HG02678 (cell line): Measurements from ENCODE around the gene CEP112.
"Not testable (repeated sequence)": the region's sequence is repeated elsewhere in the genome, so short reads cannot be mapped to it uniquely, and the experiment has no call there.

Source experiments
- ATAC-seq: cut with Tn5 transposase; IDR thresholded peaks from one replicate; pipeline ENCODE4 v1.9.1; 2021; ENCODE audit warnings: mild to moderate bottlenecking, moderate library complexity; ENCODE audit not compliant: unreplicated experiment

Gene CEP112

GRCh38 chr17:66085221-66085620 is 106.7 kb downstream of the CEP112 start:
- ATAC-seq, result no peak

GRCh38 chr17:66080670-66081069 is 111.3 kb downstream of the CEP112 start:
- ATAC-seq, result not testable (repeated sequence)

- ATAC-seq, result no peak
These were observed 115.3 kb downstream of the CEP112 start for GRCh38 chr17:66076546-66077190.

DNA sequence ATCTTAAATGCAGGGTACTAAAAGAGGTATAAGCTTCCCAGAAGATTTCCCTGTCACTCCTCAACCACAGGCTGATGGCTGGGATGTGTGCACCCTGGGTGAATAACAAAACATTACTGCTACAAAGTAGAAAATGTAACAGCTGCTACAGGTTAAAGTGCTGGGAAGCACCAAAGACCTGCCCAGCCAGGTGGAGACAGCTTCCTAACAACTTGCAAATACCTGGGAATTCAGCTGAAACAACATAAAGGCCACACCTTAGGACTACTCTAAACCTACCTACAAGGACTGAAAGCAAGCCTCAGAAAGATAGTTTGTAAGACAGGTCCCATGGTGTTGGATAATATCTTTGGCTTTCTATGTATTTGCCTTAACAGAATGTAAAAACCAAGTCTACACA is 118.5 kb downstream of the CEP112 start:
- no peak for ATAC-seq

DNA sequence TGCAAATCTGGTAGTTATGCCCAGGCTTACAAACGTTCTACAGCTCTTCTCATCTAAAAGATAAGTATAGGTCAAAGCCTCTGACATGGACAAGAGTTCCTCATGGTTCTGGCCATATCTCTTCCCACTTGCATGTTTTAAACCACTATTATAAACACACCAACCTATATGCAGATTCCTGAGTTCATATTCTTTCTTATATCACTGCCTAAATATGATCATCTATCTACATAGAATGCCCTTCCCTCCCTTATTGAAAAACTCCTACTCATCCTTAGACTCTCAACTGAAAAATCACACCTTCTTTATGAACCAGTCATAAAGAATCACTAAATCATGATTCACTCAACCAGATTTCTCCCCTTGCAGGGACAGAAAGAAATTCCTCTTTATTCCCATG is 128.2 kb downstream of the CEP112 start:
- ATAC-seq, result no peak

- ATAC-seq, result no peak
These were observed 135.8 kb downstream of the CEP112 start for GRCh38 chr17:66056148-66056547.

GRCh38 chr17:66054242-66054641 is 137.7 kb downstream of the CEP112 start:
- ATAC-seq, result no peak

- ATAC-seq, result no peak
These were observed 147.8 kb downstream of the CEP112 start for GRCh38 chr17:66044083-66044482.

- ATAC-seq, result no peak
These were observed 148.5 kb downstream of the CEP112 start for GRCh38 chr17:66043419-66043818.

GRCh38 chr17:66040402-66040801 is 151.5 kb downstream of the CEP112 start:
- ATAC-seq, result no peak

DNA sequence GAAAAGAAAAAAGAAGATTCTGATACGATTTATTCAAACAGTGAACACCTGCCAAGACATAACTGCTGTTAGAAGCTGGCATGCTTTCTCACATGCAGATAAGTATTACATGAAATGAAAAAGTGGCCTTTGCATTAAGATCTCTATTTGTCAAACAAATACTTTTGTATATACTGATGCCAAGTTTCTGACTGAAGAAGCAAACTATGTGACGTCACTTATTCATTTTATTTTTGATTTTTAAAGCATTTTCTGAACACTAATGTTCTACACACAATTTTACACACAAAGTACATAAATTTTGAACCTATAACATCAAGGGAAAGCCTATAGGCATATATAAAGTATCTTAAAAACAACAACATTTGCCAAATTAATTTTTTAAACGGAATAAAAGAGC is 153.8 kb downstream of the CEP112 start:
- no peak for ATAC-seq

- no peak for ATAC-seq
These were observed 154.7 kb downstream of the CEP112 start for GRCh38 chr17:66037221-66037620.

GRCh38 chr17:66032082-66032712 is 159.7 kb downstream of the CEP112 start:
- no peak for ATAC-seq

DNA sequence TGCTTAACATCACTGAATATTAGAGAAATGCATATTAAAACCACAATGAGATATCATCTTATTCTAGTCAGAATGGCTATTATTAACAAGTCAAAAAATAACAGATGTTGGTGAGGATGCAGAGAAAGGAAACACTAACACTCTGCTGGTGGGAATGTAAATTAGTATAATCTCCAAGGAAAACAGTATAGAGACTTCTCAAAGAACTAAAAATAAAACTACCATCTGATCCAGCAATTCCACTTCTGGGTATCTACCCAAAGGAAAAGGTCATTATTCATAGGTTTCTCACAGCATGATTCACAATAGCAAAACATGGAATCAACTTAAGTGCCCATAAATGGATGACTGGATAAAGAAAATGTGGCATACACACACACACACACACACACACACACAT is 166.4 kb downstream of the CEP112 start:
- ATAC-seq, result no peak

DNA sequence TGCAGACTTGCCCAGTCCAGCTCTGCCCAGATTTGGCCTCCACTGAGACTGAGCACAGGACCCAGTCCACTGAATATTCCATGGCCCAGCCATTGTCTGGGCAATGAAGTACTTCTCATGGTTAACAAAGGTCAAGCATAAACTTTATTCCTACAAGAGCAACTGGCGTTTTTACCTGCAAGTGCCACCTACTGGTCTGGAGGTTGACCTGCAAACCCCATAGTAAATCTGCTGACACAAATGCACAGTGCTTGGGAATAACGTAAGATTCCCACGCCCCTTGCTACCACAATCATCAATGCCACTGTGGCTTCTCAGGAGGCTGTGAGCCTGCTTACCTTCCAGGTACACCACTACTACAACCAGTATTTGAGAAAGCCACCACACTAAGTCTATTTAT is 170.2 kb downstream of the CEP112 start:
- no peak for ATAC-seq

GRCh38 chr17:66018786-66019185 is 173.1 kb downstream of the CEP112 start:
- ATAC-seq, result no peak

DNA sequence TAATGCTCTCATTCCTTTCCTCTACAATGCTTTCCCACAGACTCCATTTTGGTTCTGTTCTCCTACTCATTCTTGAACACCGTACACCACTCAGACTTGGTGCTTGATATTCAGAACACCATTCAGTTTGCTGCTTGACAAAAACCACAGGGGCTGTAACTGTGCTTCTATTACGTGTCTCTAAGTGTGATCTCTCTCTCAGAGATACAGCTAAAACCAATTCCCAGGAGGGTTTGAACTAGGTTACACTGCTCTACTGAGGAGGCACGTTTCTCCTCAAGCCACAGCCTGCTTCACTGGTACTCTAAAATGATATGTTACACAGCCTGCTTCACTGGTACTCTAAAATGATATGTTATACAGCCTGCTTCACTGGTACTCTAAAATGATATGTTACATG is 175.7 kb downstream of the CEP112 start:
- ATAC-seq, result no peak

DNA sequence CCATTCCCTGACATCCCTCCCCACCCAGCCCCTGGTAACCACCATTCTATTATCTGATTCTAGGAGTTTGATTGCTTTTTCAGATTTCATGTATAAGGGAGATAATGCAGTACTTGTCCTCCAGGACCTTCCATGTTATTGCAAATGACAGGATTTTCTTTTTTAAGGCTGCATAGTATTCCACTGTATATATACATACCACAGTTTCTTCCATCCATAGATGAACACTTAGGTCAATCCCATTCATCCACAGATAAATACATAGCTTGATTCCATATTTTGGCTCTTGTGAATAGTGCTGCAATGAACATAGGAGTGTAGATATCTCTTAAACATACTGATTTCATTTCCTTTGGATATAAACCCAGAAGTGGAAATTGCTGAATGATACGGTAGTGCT is 183.3 kb downstream of the CEP112 start:
- no peak for ATAC-seq

DNA sequence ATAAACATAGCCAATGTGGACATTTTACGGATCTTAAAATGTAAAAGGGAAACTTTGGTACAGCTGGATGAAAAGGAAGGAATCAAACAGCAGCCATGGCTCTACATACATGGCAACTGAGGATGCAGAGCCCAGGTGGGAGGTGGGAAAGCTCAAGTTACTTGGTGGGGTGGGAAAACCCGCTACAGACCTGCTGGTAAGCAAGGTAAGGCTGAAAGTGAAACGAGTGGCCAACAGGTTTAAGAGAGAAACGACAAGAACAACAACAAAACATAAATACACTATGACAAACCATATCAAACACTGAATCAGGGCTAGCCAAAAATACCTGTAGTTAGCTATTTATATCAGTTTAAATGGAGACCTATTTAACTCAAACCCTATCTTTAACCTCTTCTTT is 185.3 kb downstream of the CEP112 start:
- no peak for ATAC-seq

DNA sequence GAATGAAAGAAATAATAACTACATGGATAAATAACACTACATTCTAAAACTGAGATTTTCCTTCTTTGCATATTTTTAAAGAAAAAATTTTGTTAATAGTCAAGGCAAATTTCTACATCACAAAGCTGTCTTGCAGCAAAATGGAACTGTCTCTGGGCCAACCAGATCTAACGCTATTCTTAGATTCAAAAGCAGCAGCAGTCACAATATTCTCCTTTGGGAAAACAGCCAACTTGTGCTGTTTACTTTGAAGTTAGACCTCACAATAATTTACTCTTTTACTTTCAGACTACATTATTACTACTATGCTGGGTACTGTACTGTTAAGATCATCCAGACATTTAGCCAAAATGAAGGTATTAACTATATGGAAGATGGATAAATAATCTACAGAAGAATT is 189.1 kb downstream of the CEP112 start:
- ATAC-seq, result no peak

DNA sequence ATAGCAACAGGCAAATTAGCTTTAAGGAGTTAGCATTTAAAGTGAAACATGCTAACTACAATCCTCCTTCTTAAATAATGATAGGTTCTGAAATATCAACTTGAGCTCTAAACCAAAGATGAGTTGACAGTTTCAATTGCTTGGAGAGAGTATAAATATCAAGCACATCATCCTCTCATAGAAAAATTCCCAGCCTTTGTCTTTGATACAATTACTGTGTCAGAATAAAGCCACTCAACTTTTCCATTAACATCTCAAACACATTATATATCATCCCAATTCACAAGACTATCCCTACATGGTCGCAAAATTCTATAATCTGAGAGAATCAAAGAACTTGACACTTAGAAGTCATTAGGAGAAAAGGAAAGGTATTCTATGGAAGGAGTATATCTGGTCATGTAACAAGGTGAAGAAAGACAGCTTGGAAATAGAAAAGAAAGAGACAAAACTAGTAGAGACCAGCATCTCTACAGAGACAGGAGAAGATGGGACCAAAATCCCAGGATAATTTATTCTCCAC is 189.8 kb downstream of the CEP112 start:
- ATAC-seq, result no peak

DNA sequence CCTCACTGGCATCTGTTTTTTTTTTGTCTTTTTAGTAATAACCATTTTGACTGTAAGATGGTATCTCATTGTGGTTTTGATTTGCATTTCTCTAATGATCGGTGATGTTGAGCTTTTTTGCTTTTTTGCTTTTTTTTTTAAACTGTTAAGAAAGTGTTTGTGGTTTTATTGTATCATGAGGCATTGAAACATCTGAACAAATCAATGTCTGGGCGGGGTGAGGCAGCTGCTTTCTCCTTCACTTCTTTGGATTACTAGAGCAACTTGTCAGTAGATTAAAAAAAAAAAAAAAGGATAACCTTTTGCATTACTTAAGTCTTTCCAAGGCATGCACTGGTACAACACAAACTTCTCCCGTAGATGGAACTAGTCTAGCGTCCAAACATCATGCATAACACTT is 191.7 kb downstream of the CEP112 start:
- ATAC-seq, result no peak

- ATAC-seq, result no peak
These were observed 193.3 kb downstream of the CEP112 start for GRCh38 chr17:65998675-65999074.
